Esophagus (tissue), 2 donors: Measurements from ENCODE around the gene RASGRF1. TPM values are rescaled to one million over a fixed set of nuclear protein-coding genes. Genes with fewer than 3 reads are reported as not detected.
"Not testable (repeated sequence)": the region's sequence is repeated elsewhere in the genome, so short reads cannot be mapped to it uniquely, and the experiment has no call there.

Experiments used
- H3K27ac ChIP-seq, 2 donors: one replicate each; pipeline ENCODE4 v1.5.1; 2013; ENCODE audit warnings: low read depth in 2 of 2, mild to moderate bottlenecking in 2 of 2, inconsistent platforms in 1 of 2, low read length in 1 of 2, moderate library complexity in 1 of 2
- H3K27me3 ChIP-seq, 2 donors: one replicate each; pipeline ENCODE4 v1.6.1; 2013; ENCODE audit warnings: low read length in 2 of 2, control low read depth in 1 of 2, mild to moderate bottlenecking in 1 of 2; ENCODE audit not compliant: insufficient read depth in 2 of 2, control insufficient read depth in 1 of 2
- H3K36me3 ChIP-seq, 2 donors: one replicate each; pipeline ENCODE4 v1.6.1; 2013; ENCODE audit warnings: low read length in 1 of 2; ENCODE audit not compliant: control insufficient read depth in 2 of 2, insufficient read depth in 2 of 2
- H3K4me1 ChIP-seq, 2 donors: one replicate each; pipeline ENCODE4 v1.6.1; 2013; ENCODE audit warnings: low read length in 1 of 2; ENCODE audit not compliant: control insufficient read depth in 2 of 2, insufficient read depth in 2 of 2
- H3K4me3 ChIP-seq, 2 donors: one replicate each; pipeline ENCODE4 v1.5.1; 2013; ENCODE audit warnings: low read length in 2 of 2, mild to moderate bottlenecking in 2 of 2, low read depth in 1 of 2, moderate library complexity in 1 of 2
- H3K9me3 ChIP-seq, 2 donors: one replicate each; pipeline ENCODE4 v1.6.1; 2013; ENCODE audit warnings: mild to moderate bottlenecking in 2 of 2, low read depth in 1 of 2, low read length in 1 of 2, moderate library complexity in 1 of 2; ENCODE audit not compliant: control insufficient read depth in 2 of 2, insufficient read depth in 1 of 2
- WGBS, 2 donors: extraction: QIAGEN DNeasy Blood & Tissue Kit; methylation state at CpG; one replicate each; pipeline ENCODE4 v1.1.7; 2013; 5-methylcytosine and 5-hydroxymethylcytosine counted together
- polyA plus RNA-seq, 2 donors: library from polyadenylated mRNA; stranded (reverse); fragments of 200-250 nt; gene quantifications; one replicate each; pipeline ENCODE4 v1.2.3, GENCODE V29; 2013
- donor health status: healthy with polysubstance abuse.
- donor health status: Bipolar disorder and iron deficiency.

RASGRF1 gene
- polyA plus RNA-seq, 2 donors, result 0.02 to 0.04 TPM

DNA sequence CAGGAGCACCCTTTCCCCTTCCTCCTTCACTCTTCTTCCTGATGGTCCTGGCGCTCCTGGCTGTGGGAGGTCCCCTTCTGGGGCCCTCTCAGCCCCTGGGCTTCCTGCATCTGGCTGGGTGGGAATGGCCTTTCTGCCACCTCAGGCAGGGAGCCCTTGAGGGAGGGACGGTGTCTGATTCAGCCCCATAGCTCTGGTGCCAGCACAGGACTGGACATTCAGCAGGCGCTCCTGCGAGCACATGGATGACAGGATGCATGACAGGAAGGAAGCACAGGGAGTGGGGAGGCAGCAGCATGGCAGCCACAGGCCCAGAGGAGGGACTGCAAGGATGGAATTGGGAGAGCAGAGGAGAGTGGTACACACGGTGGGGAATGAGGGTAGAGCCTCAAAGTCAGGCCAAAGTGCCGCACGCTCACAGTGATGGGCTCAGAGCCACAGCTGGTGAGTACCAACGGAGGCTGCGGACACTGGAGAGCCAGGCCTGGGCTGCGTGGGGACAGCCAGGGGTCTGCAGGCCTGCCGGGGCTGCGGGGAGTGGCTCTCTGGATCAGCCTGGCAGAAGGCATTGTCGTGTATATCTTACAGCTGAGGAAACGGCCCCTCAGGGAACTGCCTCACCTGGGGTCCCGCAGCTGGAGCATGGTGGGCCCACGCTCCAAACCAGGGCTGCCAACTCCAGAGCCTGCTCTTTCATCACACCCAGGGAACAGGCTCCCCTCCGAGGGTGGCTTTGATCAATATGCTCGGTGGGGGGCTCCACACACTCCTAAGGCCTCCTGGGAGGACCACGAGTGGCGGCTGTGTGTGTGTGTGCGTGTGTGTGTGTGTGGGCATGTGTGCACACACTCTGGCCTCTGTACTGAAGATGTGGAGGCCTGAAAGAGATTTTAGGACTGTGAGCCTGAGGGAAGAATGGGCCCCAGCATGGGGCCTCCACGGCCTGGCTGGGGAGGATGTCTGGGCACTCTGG is 94.4 kb downstream of the RASGRF1 start:
- H3K27ac ChIP-seq, result no peak overlapping the region
- H3K36me3 ChIP-seq, result no peaks in the 10 kb centered on the region
- peaks cover 0 to 10% of the 10 kb centered on the region in 2 donors for H3K4me1 ChIP-seq
- no peaks in the 10 kb centered on the region for H3K9me3 ChIP-seq
- H3K4me3 ChIP-seq, result no peak overlapping the region
- 81 to 82% methylated on average over 22 of the region's 22 CpGs for WGBS, 2 donors
- H3K27me3 ChIP-seq, result no peaks in the 10 kb centered on the region

DNA sequence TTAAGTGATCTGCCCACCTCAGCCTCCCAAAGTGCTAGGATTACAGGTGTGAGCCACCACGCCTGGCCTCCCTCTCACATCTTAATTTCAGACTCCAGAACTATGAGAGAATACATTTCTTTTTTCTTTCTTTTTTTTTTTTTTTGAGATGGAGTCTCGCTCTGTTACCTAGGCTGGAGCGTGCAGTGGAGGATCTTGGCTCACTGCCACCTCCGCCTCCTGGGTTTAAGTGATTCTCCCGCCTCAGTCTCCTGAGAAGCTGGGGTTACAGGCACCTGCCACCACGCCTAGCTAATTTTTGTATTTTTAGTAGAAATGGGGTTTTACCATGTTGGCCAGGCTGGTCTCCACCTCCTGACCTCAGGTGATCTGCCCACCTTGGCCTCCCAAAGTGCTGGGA is 95.4 kb downstream of the RASGRF1 start:
- H3K27ac ChIP-seq, H3K4me1 ChIP-seq, H3K36me3 ChIP-seq, H3K9me3 ChIP-seq, H3K4me3 ChIP-seq, H3K27me3 ChIP-seq: not testable (repeated sequence)
- 73 to 76% methylated on average over 6 of the region's 6 CpGs for WGBS, 2 donors

DNA sequence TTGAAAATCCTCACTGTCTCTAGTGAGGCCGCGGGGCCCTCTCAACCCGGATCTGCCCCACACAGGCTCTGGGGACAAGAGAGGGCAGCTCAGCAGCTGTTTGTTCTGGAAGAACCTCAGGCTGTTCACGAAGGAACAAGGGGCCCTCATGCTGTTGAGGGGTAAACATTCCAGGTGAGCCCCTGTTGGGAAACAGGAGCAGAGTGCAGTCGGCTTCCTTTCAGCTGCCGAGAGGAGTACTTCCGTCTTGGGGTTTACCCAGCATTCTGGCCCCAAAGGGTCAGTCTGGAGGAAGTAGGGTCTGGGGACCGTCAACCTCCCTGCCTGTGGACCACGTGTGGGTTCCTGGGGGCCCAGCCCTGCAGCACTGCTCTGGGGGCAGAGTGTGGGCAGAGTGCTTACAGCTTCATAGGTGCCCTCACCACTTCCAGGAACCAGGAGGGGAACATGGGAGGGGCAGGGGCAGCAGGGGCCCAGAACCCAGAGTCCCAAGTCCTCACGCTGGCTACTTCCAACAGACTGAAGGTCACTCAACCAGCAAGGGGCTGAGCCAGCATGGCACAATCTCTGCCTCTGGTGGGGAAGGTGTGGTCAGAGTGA is 96.5 kb downstream of the RASGRF1 start:
- H3K4me1 ChIP-seq, result peaks cover under 1 to 12% of the 10 kb centered on the region in 2 donors
- no peaks in the 10 kb centered on the region for H3K36me3 ChIP-seq
- H3K4me3 ChIP-seq, result no peak overlapping the region
- H3K9me3 ChIP-seq, result no peaks in the 10 kb centered on the region
- no peak overlapping the region for H3K27ac ChIP-seq
- WGBS, 2 donors, result 75 to 86% methylated on average over 10 of the region's 10 CpGs
- H3K27me3 ChIP-seq, result no peaks in the 10 kb centered on the region

DNA sequence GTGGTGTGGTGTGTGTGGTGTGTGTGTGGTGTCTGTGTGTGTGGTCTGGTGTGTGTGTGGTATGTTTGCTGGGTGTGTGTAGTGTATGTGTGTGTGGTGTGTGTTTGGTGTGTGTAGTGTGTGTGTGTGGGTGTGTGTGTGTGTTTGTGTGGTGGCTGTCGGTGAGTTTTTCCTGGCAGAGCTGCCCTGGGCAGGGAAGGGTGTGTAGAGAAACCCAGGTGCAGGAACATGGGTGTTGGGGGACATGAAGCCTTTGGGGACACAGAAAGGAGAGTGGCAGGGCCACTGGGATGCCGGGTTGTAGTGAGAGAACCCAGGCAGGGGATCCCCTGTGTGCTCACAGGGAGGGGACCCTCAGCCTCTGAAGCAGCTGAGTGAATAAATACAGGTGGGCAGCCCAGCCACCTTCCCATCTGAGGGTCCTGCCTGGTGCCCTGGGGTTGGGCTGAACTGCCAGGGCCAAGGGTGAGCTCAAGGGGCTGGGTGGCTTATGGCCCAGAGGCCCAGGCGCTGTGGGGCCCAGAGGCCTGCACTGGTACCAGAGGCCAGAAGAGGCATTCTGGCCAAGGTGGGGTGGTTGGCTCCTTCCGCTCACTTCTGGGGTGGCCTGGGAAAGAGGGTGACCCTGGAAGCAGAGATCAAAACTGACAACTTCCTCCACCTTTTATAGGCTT is 97.2 kb downstream of the RASGRF1 start:
- 83 to 92% methylated on average over 4 of the region's 4 CpGs for WGBS, 2 donors
- no peaks in the 10 kb centered on the region for H3K36me3 ChIP-seq

DNA sequence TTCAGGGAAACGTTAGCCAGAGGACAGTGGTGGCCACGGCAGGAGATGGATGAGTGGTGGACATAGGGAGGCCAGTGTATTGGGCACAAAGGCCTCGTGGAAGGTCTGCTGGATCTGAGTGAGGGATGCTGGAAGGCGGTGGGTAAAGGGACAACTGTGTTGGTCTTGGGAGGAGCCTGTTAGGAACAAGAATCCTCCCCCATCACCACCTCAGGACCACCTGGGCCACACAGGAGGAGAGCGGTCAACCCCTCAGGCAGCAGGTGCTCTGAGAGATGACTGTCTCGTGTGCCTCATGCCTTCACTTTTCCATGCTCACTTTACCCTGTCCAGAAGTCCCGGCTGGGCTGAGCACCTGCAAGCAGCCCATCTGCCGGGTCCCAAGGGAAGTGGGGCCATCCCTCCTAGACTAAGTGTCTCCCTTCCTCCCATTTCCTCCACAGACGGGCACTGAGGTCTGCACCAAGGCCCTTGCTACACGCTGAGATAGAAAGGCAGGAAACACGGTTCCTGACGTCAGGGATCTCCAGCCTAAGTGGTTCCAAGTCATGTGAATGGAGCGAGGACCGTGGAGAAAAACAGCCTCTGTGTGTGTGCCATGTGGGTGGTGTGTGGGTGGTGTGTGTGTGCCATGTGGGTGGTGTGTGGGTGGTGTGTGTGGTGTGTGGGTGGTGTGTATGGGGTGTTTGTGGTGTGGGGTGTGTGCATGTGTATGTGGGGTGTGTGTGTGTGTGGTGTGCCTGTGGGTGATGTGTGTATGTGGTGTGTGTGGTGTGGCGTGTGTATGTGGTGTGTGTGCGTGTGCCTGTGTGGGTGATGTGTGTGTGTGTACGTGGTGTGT is 97.9 kb downstream of the RASGRF1 start:
- Histone ChIP-seq H3K4me3 (no peak overlapping the region), H3K36me3 (no peaks in the 10 kb centered on the region), H3K4me1 (peaks cover 6 to 14% of the 10 kb centered on the region in 2 donors), H3K27me3 (no peaks in the 10 kb centered on the region), H3K9me3 (no peaks in the 10 kb centered on the region), H3K27ac (no peak overlapping the region)
- WGBS, 2 donors, result 77 to 78% methylated on average over 17 of the region's 17 CpGs

More for the DNA sequence above, 97.2 kb downstream of the RASGRF1 start:
- Histone ChIP-seq H3K27me3 (no peaks in the 10 kb centered on the region), H3K4me1 (peaks cover 5 to 13% of the 10 kb centered on the region in 2 donors), H3K9me3 (no peaks in the 10 kb centered on the region), H3K4me3 (no peak overlapping the region), H3K27ac (no peak overlapping the region)

DNA sequence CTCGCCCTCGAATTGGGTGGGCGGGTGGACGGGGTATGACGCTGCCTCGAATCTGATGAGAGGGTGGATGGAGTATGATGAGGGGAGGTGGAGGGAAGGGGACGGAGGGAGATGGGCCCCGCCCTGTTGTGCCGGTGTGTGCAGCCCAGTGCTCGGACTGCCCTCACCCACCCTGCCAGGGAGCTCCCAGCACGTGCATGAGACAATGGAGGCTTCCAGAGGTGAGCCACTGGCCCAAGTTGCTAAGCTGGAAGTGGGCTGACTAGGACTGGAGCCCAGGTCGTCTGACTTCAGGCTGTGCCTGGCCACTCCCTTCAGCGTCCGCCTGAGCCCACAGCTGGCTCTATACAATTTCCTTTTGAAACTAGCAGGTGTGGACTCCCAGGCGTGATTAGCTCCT is 98.7 kb downstream of the RASGRF1 start:
- WGBS, 2 donors, result 82 to 86% methylated on average over 15 of the region's 15 CpGs
- H3K27ac ChIP-seq, result no peak overlapping the region
- H3K36me3 ChIP-seq, result no peaks in the 10 kb centered on the region
- no peak overlapping the region for H3K4me3 ChIP-seq
- H3K4me1 ChIP-seq, result peaks cover 6 to 14% of the 10 kb centered on the region in 2 donors
- no peaks in the 10 kb centered on the region for H3K9me3 ChIP-seq
- no peaks in the 10 kb centered on the region for H3K27me3 ChIP-seq

- no peak overlapping the region for H3K27ac ChIP-seq
- H3K9me3 ChIP-seq, result no peaks in the 10 kb centered on the region
- H3K4me1 ChIP-seq, result peaks cover 6 to 14% of the 10 kb centered on the region in 2 donors
- WGBS, 2 donors, result 87 to 89% methylated on average over 10 of the region's 10 CpGs
- no peaks in the 10 kb centered on the region for H3K27me3 ChIP-seq
- H3K36me3 ChIP-seq, result no peaks in the 10 kb centered on the region
- H3K4me3 ChIP-seq, result no peak overlapping the region
Observed at GRCh38 chr15:78991476-78991875, 99.1 kb downstream of the RASGRF1 start.

DNA sequence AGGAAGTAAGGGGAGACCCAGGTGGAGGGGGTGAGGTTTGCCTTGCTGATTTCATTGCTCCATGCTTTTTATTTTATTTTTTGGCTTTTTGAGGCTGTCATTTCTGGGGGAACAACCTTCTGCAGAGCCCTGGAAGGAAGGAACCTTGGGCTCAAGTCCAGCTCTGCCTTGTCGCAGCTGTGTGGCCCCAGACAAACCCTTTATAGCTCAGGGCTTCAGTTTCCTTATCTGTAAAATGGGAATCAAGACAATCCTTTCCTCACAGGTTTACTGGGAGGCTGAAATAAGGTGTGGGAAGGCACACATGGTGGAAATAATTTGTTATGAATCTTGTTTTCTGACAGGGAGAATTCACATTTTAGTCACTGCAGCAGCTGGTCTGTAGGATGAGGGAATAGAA is 100.3 kb downstream of the RASGRF1 start:
- no peak overlapping the region for H3K4me3 ChIP-seq

DNA sequence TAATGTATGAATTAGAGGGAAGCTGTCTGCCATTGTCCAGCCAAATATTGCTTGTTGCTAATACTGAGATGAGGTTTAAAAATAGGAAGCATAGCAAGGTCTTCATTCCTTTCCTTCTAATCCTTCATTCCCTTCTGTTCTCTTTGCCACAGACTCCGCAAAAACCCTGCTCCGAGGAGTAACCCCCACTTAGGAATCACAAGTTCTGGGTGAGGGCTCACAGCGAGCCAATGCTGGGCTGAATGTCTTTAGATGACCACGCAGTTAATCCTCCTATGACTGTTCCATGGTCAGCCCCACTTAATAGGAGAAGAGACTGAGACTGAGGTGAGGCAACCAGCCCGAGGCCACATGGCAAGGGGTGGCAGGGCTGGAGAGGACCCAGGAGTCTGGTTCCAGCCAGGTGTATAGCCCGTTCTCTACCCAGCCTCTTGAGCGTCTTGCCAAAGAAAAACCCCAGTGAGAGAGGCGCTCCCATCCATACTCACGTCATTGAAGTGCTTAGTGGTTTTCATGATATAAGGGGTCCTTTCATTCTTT is 100.8 kb downstream of the RASGRF1 start:
- H3K4me1 ChIP-seq, result peaks cover 6 to 14% of the 10 kb centered on the region in 2 donors
- H3K36me3 ChIP-seq, result no peaks in the 10 kb centered on the region
- H3K4me3 ChIP-seq, result no peak overlapping the region
- 84 to 90% methylated on average over 9 of the region's 9 CpGs for WGBS, 2 donors
- H3K27me3 ChIP-seq, result no peaks in the 10 kb centered on the region
- H3K9me3 ChIP-seq, result no peaks in the 10 kb centered on the region
- no peak overlapping the region for H3K27ac ChIP-seq

More for the DNA sequence above, 100.3 kb downstream of the RASGRF1 start:
- 67 to 79% methylated on average over 1 of the region's 1 CpG for WGBS, 2 donors
- Histone ChIP-seq H3K27ac (no peak overlapping the region), H3K9me3 (no peaks in the 10 kb centered on the region), H3K36me3 (no peaks in the 10 kb centered on the region), H3K27me3 (no peaks in the 10 kb centered on the region), H3K4me1 (peaks cover 6 to 14% of the 10 kb centered on the region in 2 donors)
